K562 treated with DMSO at 1 percent for 48 hours (cell line): ENCODE measurements around the gene UBE2K. TPM values are rescaled to one million over a fixed set of nuclear protein-coding genes. Genes with fewer than 3 reads are reported as not detected.

Experiments
- total RNA-seq: library from RNA; unstranded; fragments of 300-600 nt; gene quantifications from 2 replicates; pipeline ENCODE4 v1.2.3, GENCODE V29; 2022; ENCODE audit warnings: low replicate concordance; ENCODE audit errors: extremely low read depth

The UBE2K gene
- total RNA-seq, result not detected in 2 replicates

GRCh38 chr4:39697740-39698423 is at the start of gene UBE2K:
UBE2K (plus strand) TSS chr4:39698136; CDS start chr4:39698328, 192 bp downstream.

Other genes starting within 250 kb of the UBE2K start
- gene RPL9, start 239.2 kb upstream of the UBE2K start, total RNA-seq, result 1,245 TPM in 1 of 2 replicates, not detected in the other
- not detected in 2 replicates for gene LIAS, start 239.1 kb upstream of the UBE2K start, total RNA-seq
- gene UGDH, start 170.7 kb upstream of the UBE2K start, total RNA-seq, result not detected in 2 replicates
- gene SMIM14, start 59.3 kb upstream of the UBE2K start, total RNA-seq, result not detected in 2 replicates